HCT116 (cell line): ENCODE data around the gene ARL2BP. TPM values are rescaled to one million over a fixed set of nuclear protein-coding genes. Genes with fewer than 3 reads are reported as not detected.

Experiments used
- ATAC-seq: fragments of 200-7000 bp; cut with Tn5 transposase; 2 replicates; pipeline ENCODE4 v1.9.1; 2020; ENCODE audit warnings: mild to moderate bottlenecking, moderate library complexity
- BruUV-seq: library from RNA; stranded (reverse); fragments of 400-500 nt; replicated peaks from 2 replicates; lab custom pipeline; 2021; lab: Mats Ljungman, UMichigan
- CTCF ChIA-PET: fragments of 300-600 bp; sonication (Branson Sonifier 250); formaldehyde crosslinking; loops from one replicate; lab custom pipeline; 2021; ENCODE audit warnings: antibody characterized with exemption; lab: Charles Lee
- POLR2A ChIA-PET: fragments of 300-600, 350-600 bp; sonication (Branson Sonifier 250); formaldehyde crosslinking; loops from one replicate; lab custom pipeline; 2021; ENCODE audit warnings: antibody characterized with exemption; lab: Charles Lee
- RAD21 ChIA-PET, 2 experiments: fragments of 300-600 bp; sonication (Branson Sonifier 250); formaldehyde crosslinking; loops; one replicate each; lab custom pipeline; 2023; ENCODE audit warnings: low total read pairs in 2 of 2; ENCODE audit not compliant: uncharacterized antibody in 2 of 2, unreplicated experiment in 2 of 2, low non-redundant PET in 1 of 2; lab: Charles Lee
- DNase-seq: peaks from one replicate; pipeline ENCODE4 v3.0.0-alpha.2; 2010; ENCODE audit warnings: low read depth, low spot score
- H2AFZ ChIP-seq: fragments of 200-600 bp; shearing (Covaris generic), sonication (generic); 2 replicates; pipeline ENCODE4 v1.6.1; 2017; ENCODE audit warnings: low read depth, mixed run types, mixed read lengths, antibody characterized with exemption, low read length; ENCODE audit not compliant: poor library complexity, severe bottlenecking
- H3K27ac ChIP-seq: 2 replicates; pipeline ENCODE4 v1.5.1; 2012; ENCODE audit warnings: low read depth, low read length
- H3K27me3 ChIP-seq: fragments of 200-600 bp; sonication (generic); 2 replicates; pipeline ENCODE4 v1.6.1; 2016; ENCODE audit warnings: mixed run types, low read length, mixed read lengths; ENCODE audit not compliant: insufficient read depth
- H3K36me3 ChIP-seq, 2 experiments: fragments of 200-500 bp in 1 of 2; fragments of 200-600 bp in 1 of 2; sonication (Bioruptor generic) in 1 of 2; sonication (generic) in 1 of 2; 2 replicates each; pipeline versions ENCODE4 v1.5.1 to v1.6.1; 2014 to 2016; ENCODE audit warnings: low read length in 2 of 2, inconsistent platforms in 1 of 2, mixed read lengths in 1 of 2, mixed run types in 1 of 2; ENCODE audit not compliant: insufficient read depth in 2 of 2, control insufficient read depth in 1 of 2
- H3K4me1 ChIP-seq, 2 experiments: fragments of 200-600 bp in 1 of 2; sonication (generic) in 1 of 2; 2 replicates each; pipeline versions ENCODE4 v1.5.1 to v1.6.1; 2012 to 2017; ENCODE audit warnings: low read length in 2 of 2, inconsistent platforms in 1 of 2, mild to moderate bottlenecking in 1 of 2, mixed read lengths in 1 of 2, mixed run types in 1 of 2, moderate library complexity in 1 of 2; ENCODE audit not compliant: insufficient read depth in 2 of 2, control insufficient read depth in 1 of 2
- H3K4me2 ChIP-seq: fragments of 200-600 bp; sonication (generic); 2 replicates; pipeline ENCODE4 v1.6.1; 2017; ENCODE audit warnings: mixed run types, low read length, mixed read lengths
- H3K4me3 ChIP-seq, 2 experiments: fragments of 200-600 bp in 1 of 2; sonication (generic) in 1 of 2; replicated peaks in 1 of 2; 2 replicates each; pipeline ENCODE4 v1.5.1; 2011 to 2016; ENCODE audit warnings: low read length in 2 of 2, control low read depth in 1 of 2, low read depth in 1 of 2, mild to moderate bottlenecking in 1 of 2, mixed read lengths in 1 of 2, mixed run types in 1 of 2
- H3K79me2 ChIP-seq: fragments of 200-600 bp; sonication (generic); 2 replicates; pipeline ENCODE4 v1.6.1; 2017; ENCODE audit warnings: mild to moderate bottlenecking, mixed run types, low read length, moderate library complexity, mixed read lengths; ENCODE audit not compliant: insufficient read depth
- H3K9ac ChIP-seq: fragments of 200-600 bp; sonication (generic); 2 replicates; pipeline ENCODE4 v1.6.1; 2016; ENCODE audit warnings: low read length, mixed read lengths
- H3K9me2 ChIP-seq: fragments of 200-600 bp; sonication (generic), shearing (Covaris generic); 2 replicates; pipeline ENCODE4 v1.6.1; 2017; ENCODE audit warnings: mixed run types, mild to moderate bottlenecking, moderate library complexity; ENCODE audit not compliant: insufficient read depth
- H3K9me3 ChIP-seq, 2 experiments: fragments of 200-500 bp in 1 of 2; fragments of 200-600 bp in 1 of 2; sonication (Bioruptor generic) in 1 of 2; sonication (generic) in 1 of 2; 2 replicates each; pipeline ENCODE4 v1.6.1; 2014 to 2017; ENCODE audit warnings: low read length in 2 of 2, mixed read lengths in 2 of 2, inconsistent platforms in 1 of 2, low read depth in 1 of 2, mild to moderate bottlenecking in 1 of 2, mixed run types in 1 of 2, moderate library complexity in 1 of 2; ENCODE audit not compliant: control insufficient read depth in 1 of 2, insufficient read depth in 1 of 2
- H4K20me1 ChIP-seq: fragments of 200-600 bp; sonication (generic), shearing (Covaris generic); 2 replicates; pipeline ENCODE4 v1.6.1; 2017; ENCODE audit warnings: mixed run types, mild to moderate bottlenecking, moderate library complexity; ENCODE audit not compliant: insufficient read depth
- CEBPB ChIP-seq: IDR thresholded peaks from 2 replicates; pipeline ENCODE4 v1.6.1; 2012; ENCODE audit warnings: low read depth
- ELF1 ChIP-seq: IDR thresholded peaks from 2 replicates; pipeline ENCODE4 v1.6.1; 2012; ENCODE audit warnings: low read depth, borderline replicate concordance
- EZH2 ChIP-seq: fragments of 200-600 bp; sonication (generic); IDR thresholded peaks from 2 replicates; pipeline ENCODE4 v1.6.1; 2017; ENCODE audit warnings: antibody characterized with exemption, mixed run types
- RAD21 ChIP-seq: IDR thresholded peaks from 2 replicates; pipeline ENCODE4 v1.6.1; 2012; ENCODE audit warnings: low read depth, mild to moderate bottlenecking
- SIN3A ChIP-seq: IDR thresholded peaks from 2 replicates; pipeline ENCODE4 v1.6.1; 2012; ENCODE audit warnings: low read depth
- SRF ChIP-seq: IDR thresholded peaks from 2 replicates; pipeline ENCODE4 v1.6.1; 2012; ENCODE audit warnings: low read depth
- TCF7L2 ChIP-seq: IDR thresholded peaks from 2 replicates; pipeline ENCODE4 v1.7.0; 2011; ENCODE audit warnings: borderline replicate concordance, inconsistent platforms; ENCODE audit not compliant: insufficient read depth, insufficient read length; ENCODE audit errors: extremely low read depth
- YY1 ChIP-seq: IDR thresholded peaks from 2 replicates; pipeline ENCODE4 v1.6.1; 2011; ENCODE audit warnings: low read length, low read depth, moderate library complexity, mild to moderate bottlenecking; ENCODE audit not compliant: insufficient replicate concordance; ENCODE audit errors: extremely low read depth
- ZFX ChIP-seq: fragments of 450-650 bp; IDR thresholded peaks from 2 replicates; pipeline ENCODE4 v1.6.1; 2017
- intact Hi-C: fragments of 100-400 bp; cut with micrococcal nuclease; formaldehyde crosslinking; loops from 2 replicates; pipeline ENCODE4 v1.10.0; 2022
- total RNA-seq: library from RNA; stranded (reverse); gene quantifications from one replicate; pipeline ENCODE4 v1.2.1, GENCODE V29; 2021; ENCODE audit not compliant: unreplicated experiment
- TF ChIP-seq, protein P1 (sequence below): IDR thresholded peaks from 2 replicates; pipeline ENCODE4 v1.6.1; 2012
- TF ChIP-seq, protein P2 (sequence below), 3 experiments: fragments of 200-600 bp in 1 of 3; sonication (generic) in 1 of 3; IDR thresholded peaks in 2 of 3; conservative IDR thresholded peaks in 1 of 3; 2 replicates each; pipeline ENCODE4 v1.5.1; 2012 to 2017; ENCODE audit warnings: low read depth in 2 of 3, low read length in 2 of 3, antibody characterized with exemption in 1 of 3, borderline replicate concordance in 1 of 3, control low read depth in 1 of 3, mild to moderate bottlenecking in 1 of 3, mixed read lengths in 1 of 3, mixed run types in 1 of 3, moderate library complexity in 1 of 3; ENCODE audit not compliant: insufficient read depth in 1 of 3
- TF ChIP-seq, protein P3 (sequence below): IDR thresholded peaks from 2 replicates; pipeline ENCODE4 v1.6.1; 2012; ENCODE audit warnings: low read depth

Gene ARL2BP
- total RNA-seq, 1 experiment from 2014 or later: 28.8 TPM

DNA sequence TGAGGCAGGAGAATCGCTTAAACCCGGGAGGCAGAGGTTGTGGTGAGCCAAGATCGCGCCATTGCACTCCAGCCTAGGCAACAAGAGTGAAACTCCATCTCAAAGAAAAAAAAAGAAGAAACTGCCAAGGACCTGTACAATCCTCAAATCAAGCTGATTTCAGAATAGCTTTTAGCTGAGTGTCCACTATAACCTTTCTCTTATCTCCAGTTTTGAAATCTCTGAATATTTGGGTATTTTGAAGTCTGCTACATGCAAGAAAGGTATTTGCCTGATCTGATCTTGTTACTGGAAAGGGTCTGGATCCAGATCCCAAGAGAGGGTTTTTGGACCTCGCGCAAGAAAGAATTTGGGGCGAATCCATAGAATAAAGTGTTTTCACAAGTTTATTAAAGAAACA, 19.1 kb upstream of the ARL2BP start:
- Histone ChIP-seq H2AFZ (no peak overlapping the region), H4K20me1 (no peaks in the 10 kb centered on the region), H3K4me3 (no peak overlapping the region), H3K9me3 (no peaks in the 10 kb centered on the region), H3K27me3 (no peaks in the 10 kb centered on the region), H3K4me1 (peaks cover 0 to 6% of the 10 kb centered on the region in 2 experiments; a peak in 1 of 4 replicates), H3K9me2 (no peaks in the 10 kb centered on the region; the same call in 1 of the 2 replicates), H3K27ac (no peak overlapping the region), H3K4me2 (no peak overlapping the region), H3K9ac (no peak overlapping the region), H3K36me3 (peaks cover 38 to 44% of the 10 kb centered on the region in 2 experiments), H3K79me2 (no peaks in the 10 kb centered on the region)
- TF ChIP-seq EZH2: no peak
- BruUV-seq: no TSS peak
- DNase-seq: no peak
- ATAC-seq: no peak
- POLR2A ChIA-PET: no interaction called here
- intact Hi-C loops: no loop called here
- CTCF ChIA-PET: no interaction called here
- RAD21 ChIA-PET: no interaction called here

DNA sequence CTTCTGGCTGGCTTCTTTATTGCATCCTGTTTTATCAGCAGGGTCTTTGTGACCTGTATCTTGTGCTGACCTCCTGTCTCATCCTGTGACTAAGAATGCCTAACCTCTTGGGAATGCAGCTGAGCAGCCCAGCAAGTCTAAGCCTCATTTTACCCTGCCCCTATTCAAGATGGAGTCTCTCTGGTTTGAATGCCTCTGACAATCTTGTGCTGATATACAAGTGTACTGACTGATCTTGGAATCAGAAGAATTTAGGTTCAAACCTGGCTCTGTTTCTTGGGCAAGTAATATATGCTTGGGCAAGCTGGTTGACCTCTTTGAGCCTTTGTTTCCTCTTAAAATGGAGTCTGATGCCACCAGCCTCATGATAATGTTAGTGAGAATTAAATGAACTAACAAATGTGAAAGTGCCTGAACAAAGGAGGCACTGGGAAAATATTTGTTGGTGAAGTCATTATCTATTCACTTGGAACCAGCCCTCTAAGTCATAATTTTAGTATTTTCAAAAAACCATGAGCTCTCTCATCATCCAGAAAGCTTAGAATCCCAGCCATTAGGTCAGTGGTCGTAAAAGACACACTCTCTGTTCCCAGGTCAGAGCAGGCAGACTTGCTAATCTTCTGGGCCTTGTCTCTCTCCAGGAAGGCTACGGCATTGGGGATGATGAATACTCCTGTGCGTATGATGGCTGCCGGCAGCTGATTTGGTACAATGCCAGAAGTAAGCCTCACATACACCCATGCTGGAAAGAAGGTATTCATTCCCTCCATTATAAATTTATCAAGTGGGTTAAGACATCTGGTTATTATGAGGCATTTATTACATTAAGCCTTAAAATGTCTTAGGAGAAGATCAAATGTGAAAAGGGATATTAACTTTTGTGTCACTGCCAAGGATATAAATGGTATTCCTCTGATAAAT, 18.1 kb upstream of the ARL2BP start:
- H3K79me2 ChIP-seq: no peaks in the 10 kb centered on the region
- ATAC-seq (no peak), DNase-seq (no peak)
- POLR2A ChIA-PET: no interaction called here
- no peak overlapping the region for H3K4me3 ChIP-seq
- no peak overlapping the region for H3K27ac ChIP-seq
- peaks cover 0 to 6% of the 10 kb centered on the region in 2 experiments; a peak in 1 of 4 replicates for H3K4me1 ChIP-seq
- H4K20me1 ChIP-seq: no peaks in the 10 kb centered on the region
- no peak overlapping the region for H3K9ac ChIP-seq
- H2AFZ ChIP-seq: no peak overlapping the region
- H3K27me3 ChIP-seq: no peaks in the 10 kb centered on the region
- no peak overlapping the region for H3K4me2 ChIP-seq
- BruUV-seq: no TSS peak
- RAD21 ChIA-PET: interaction anchor here in 1 of 2 experiments (0.6 kb wide), 1 partner anchor 34 kb away, joined by 3 read pairs; no protein-coding TSS in a partner anchor
- CTCF ChIA-PET: no interaction called here
- peaks cover 35 to 52% of the 10 kb centered on the region in 2 experiments; a peak in 3 of 4 replicates for H3K36me3 ChIP-seq
- no peaks in the 10 kb centered on the region for H3K9me3 ChIP-seq
- intact Hi-C loops: no loop called here
- no peaks in the 10 kb centered on the region for H3K9me2 ChIP-seq
- TF ChIP-seq, protein P1, sequence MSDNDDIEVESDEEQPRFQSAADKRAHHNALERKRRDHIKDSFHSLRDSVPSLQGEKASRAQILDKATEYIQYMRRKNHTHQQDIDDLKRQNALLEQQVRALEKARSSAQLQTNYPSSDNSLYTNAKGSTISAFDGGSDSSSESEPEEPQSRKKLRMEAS: no peak
- TF ChIP-seq ELF1 (no peak), YY1 (no peak), CEBPB (no peak), ZFX (no peak), SRF (no peak), EZH2 (no peak), RAD21 (no peak), SIN3A (no peak), TCF7L2 (no peak)
- TF ChIP-seq, protein P2, sequence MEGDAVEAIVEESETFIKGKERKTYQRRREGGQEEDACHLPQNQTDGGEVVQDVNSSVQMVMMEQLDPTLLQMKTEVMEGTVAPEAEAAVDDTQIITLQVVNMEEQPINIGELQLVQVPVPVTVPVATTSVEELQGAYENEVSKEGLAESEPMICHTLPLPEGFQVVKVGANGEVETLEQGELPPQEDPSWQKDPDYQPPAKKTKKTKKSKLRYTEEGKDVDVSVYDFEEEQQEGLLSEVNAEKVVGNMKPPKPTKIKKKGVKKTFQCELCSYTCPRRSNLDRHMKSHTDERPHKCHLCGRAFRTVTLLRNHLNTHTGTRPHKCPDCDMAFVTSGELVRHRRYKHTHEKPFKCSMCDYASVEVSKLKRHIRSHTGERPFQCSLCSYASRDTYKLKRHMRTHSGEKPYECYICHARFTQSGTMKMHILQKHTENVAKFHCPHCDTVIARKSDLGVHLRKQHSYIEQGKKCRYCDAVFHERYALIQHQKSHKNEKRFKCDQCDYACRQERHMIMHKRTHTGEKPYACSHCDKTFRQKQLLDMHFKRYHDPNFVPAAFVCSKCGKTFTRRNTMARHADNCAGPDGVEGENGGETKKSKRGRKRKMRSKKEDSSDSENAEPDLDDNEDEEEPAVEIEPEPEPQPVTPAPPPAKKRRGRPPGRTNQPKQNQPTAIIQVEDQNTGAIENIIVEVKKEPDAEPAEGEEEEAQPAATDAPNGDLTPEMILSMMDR (IDR thresholded peaks at IDR 0.05 in 2 of 3, conservative IDR thresholded peaks at IDR 0.05 in 1 of 3; ENCODE audit: borderline replicate concordance in 1 of 3, insufficient read depth in 1 of 3, low read depth in 2 of 3, low read length in 2 of 3): no peak
- TF ChIP-seq, protein P3, sequence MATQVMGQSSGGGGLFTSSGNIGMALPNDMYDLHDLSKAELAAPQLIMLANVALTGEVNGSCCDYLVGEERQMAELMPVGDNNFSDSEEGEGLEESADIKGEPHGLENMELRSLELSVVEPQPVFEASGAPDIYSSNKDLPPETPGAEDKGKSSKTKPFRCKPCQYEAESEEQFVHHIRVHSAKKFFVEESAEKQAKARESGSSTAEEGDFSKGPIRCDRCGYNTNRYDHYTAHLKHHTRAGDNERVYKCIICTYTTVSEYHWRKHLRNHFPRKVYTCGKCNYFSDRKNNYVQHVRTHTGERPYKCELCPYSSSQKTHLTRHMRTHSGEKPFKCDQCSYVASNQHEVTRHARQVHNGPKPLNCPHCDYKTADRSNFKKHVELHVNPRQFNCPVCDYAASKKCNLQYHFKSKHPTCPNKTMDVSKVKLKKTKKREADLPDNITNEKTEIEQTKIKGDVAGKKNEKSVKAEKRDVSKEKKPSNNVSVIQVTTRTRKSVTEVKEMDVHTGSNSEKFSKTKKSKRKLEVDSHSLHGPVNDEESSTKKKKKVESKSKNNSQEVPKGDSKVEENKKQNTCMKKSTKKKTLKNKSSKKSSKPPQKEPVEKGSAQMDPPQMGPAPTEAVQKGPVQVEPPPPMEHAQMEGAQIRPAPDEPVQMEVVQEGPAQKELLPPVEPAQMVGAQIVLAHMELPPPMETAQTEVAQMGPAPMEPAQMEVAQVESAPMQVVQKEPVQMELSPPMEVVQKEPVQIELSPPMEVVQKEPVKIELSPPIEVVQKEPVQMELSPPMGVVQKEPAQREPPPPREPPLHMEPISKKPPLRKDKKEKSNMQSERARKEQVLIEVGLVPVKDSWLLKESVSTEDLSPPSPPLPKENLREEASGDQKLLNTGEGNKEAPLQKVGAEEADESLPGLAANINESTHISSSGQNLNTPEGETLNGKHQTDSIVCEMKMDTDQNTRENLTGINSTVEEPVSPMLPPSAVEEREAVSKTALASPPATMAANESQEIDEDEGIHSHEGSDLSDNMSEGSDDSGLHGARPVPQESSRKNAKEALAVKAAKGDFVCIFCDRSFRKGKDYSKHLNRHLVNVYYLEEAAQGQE: no peak
